ENCODE results near the gene RSU1.

- TF ChIP-seq EZH2 (IDR thresholded peaks at IDR 0.05; ENCODE audit: low read depth) = no peak
- TF ChIP-seq CTCF (conservative IDR thresholded peaks at IDR 0.05) = no peak
Observed at GRCh38 chr10:16863766-16864165, 46.5 kb upstream of the RSU1 start.

All from PC-9 (cell line).